ENCODE results near the gene SETBP1.

Gene SETBP1

GRCh38 chr18:44819944-44820510 is 139.3 kb downstream of the SETBP1 start:
- H3K27me3 ChIP-seq (ENCODE audit: control insufficient read depth, insufficient read depth, low read length, poor library complexity, severe bottlenecking): no peaks in the 10 kb centered on the region
- 78 to 82% methylated on average over 6 of the region's 6 CpGs for WGBS, 2 experiments
- H3K36me3 ChIP-seq (ENCODE audit: control insufficient read depth, insufficient read depth, low read length): no peaks in the 10 kb centered on the region
- no peaks in the 10 kb centered on the region for H3K9me3 ChIP-seq (ENCODE audit: control insufficient read depth, low read length)
- no peak overlapping the region for H3K27ac ChIP-seq (ENCODE audit: insufficient read depth, low read depth, low read length, poor library complexity, severe bottlenecking)
- no peak overlapping the region for H3K4me3 ChIP-seq (ENCODE audit: insufficient read depth, low read depth, low read length)
- peaks cover 32% of the 10 kb centered on the region for H3K4me1 ChIP-seq (ENCODE audit: control insufficient read depth, insufficient read depth, low read length)

DNA sequence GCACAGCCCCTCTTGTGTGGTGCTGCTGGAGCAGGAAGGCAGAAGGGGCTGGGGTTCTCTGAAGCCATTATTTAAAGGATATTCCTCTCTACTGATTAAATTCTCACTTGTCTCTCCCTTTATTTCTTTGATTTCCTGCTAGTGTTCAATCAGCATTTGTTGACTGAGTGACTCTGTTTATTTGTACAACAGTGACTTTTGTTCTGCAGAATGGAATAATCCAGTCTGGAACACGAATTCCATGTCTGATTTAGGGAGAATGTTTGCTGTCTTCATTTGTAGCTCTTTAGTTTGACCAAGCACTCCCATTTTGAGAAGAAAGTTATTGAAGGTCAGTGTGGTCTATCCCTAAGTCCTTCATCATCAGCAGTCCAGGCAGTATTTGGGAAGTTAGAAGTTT is 141.2 kb downstream of the SETBP1 start:
- peaks cover 27% of the 10 kb centered on the region for H3K4me1 ChIP-seq (ENCODE audit: control insufficient read depth, insufficient read depth, low read length)
- 89 to 100% methylated on average over 1 of the region's 1 CpG for WGBS, 2 experiments
- no peaks in the 10 kb centered on the region for H3K9me3 ChIP-seq (ENCODE audit: control insufficient read depth, low read length)
- H3K36me3 ChIP-seq (ENCODE audit: control insufficient read depth, insufficient read depth, low read length): no peaks in the 10 kb centered on the region
- no peak overlapping the region for H3K27ac ChIP-seq (ENCODE audit: insufficient read depth, low read depth, low read length, poor library complexity, severe bottlenecking)
- H3K4me3 ChIP-seq (ENCODE audit: insufficient read depth, low read depth, low read length): no peak overlapping the region
- no peaks in the 10 kb centered on the region for H3K27me3 ChIP-seq (ENCODE audit: control insufficient read depth, insufficient read depth, low read length, poor library complexity, severe bottlenecking)

- WGBS, 2 experiments: 91 to 95% methylated on average over 3 of the region's 3 CpGs
- no peak overlapping the region for H3K4me3 ChIP-seq (ENCODE audit: insufficient read depth, low read depth, low read length)
- H3K27me3 ChIP-seq (ENCODE audit: control insufficient read depth, insufficient read depth, low read length, poor library complexity, severe bottlenecking): no peaks in the 10 kb centered on the region
- H3K9me3 ChIP-seq (ENCODE audit: control insufficient read depth, low read length): no peaks in the 10 kb centered on the region
- no peak overlapping the region for H3K27ac ChIP-seq (ENCODE audit: insufficient read depth, low read depth, low read length, poor library complexity, severe bottlenecking)
- H3K36me3 ChIP-seq (ENCODE audit: control insufficient read depth, insufficient read depth, low read length): no peaks in the 10 kb centered on the region
- peaks cover 33% of the 10 kb centered on the region for H3K4me1 ChIP-seq (ENCODE audit: control insufficient read depth, insufficient read depth, low read length)
These were observed 142.6 kb downstream of the SETBP1 start for GRCh38 chr18:44823286-44823685.

DNA sequence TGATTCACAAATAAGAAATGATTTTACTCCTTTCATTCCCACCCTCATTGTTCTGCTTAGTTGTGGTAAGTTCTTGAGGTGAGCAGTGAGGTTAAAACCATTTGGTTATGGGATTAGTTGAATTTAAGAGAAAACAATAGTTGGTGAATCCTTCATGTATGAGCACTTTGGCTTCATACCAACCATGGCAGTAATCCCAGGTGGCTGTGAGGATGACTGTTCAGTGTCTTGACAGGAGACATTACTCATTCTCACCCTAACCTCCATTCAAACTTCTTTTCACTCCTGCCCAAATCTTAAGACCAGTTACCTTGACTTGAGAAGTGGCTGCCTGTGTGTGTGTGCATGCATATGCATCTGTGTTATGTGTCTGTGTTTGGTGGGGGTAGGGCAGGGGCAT is 143.1 kb downstream of the SETBP1 start:
- Histone ChIP-seq H3K27me3 (ENCODE audit: control insufficient read depth, insufficient read depth, low read length, poor library complexity, severe bottlenecking) (no peaks in the 10 kb centered on the region), H3K9me3 (ENCODE audit: control insufficient read depth, low read length) (no peaks in the 10 kb centered on the region), H3K4me1 (ENCODE audit: control insufficient read depth, insufficient read depth, low read length) (peaks cover 38% of the 10 kb centered on the region), H3K27ac (ENCODE audit: insufficient read depth, low read depth, low read length, poor library complexity, severe bottlenecking) (no peak overlapping the region), H3K4me3 (ENCODE audit: insufficient read depth, low read depth, low read length) (no peak overlapping the region), H3K36me3 (ENCODE audit: control insufficient read depth, insufficient read depth, low read length) (no peaks in the 10 kb centered on the region)

DNA sequence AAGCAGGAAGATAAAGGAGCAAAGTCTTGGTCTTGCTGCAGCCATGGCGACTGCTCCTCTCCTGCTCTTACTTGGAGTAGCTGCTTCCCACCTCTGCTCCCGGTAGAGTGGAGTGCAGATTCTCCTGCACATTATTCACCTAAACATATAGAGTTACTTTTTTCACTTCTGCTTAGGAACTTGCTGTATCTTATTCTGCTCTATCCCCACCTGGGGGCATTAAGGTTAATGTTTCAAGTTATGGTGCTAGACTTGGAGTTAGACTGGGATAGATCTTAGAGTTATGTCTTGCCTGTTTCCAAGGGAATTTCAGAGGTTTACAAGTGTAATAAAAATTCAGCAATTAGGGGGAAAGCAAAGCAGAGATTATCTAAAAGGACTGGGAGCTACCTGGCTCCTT is 144.2 kb downstream of the SETBP1 start:
- H3K4me3 ChIP-seq (ENCODE audit: insufficient read depth, low read depth, low read length): no peak overlapping the region
- H3K4me1 ChIP-seq (ENCODE audit: control insufficient read depth, insufficient read depth, low read length): peaks cover 39% of the 10 kb centered on the region
- H3K27ac ChIP-seq (ENCODE audit: insufficient read depth, low read depth, low read length, poor library complexity, severe bottlenecking): no peak overlapping the region
- no peaks in the 10 kb centered on the region for H3K27me3 ChIP-seq (ENCODE audit: control insufficient read depth, insufficient read depth, low read length, poor library complexity, severe bottlenecking)
- H3K36me3 ChIP-seq (ENCODE audit: control insufficient read depth, insufficient read depth, low read length): no peaks in the 10 kb centered on the region
- H3K9me3 ChIP-seq (ENCODE audit: control insufficient read depth, low read length): no peaks in the 10 kb centered on the region
- 72 to 78% methylated on average over 2 of the region's 2 CpGs for WGBS, 2 experiments

- H3K9me3 ChIP-seq (ENCODE audit: control insufficient read depth, low read length): no peaks in the 10 kb centered on the region
- no peaks in the 10 kb centered on the region for H3K36me3 ChIP-seq (ENCODE audit: control insufficient read depth, insufficient read depth, low read length)
- peak overlapping the region; percentile 83 for H3K27ac ChIP-seq (ENCODE audit: insufficient read depth, low read depth, low read length, poor library complexity, severe bottlenecking)
- WGBS, 2 experiments: 20 to 21% methylated on average over 5 of the region's 5 CpGs
- H3K27me3 ChIP-seq (ENCODE audit: control insufficient read depth, insufficient read depth, low read length, poor library complexity, severe bottlenecking): no peaks in the 10 kb centered on the region
- peaks cover 35% of the 10 kb centered on the region for H3K4me1 ChIP-seq (ENCODE audit: control insufficient read depth, insufficient read depth, low read length)
- no peak overlapping the region for H3K4me3 ChIP-seq (ENCODE audit: insufficient read depth, low read depth, low read length)
These were observed 146.0 kb downstream of the SETBP1 start for GRCh38 chr18:44826418-44827259.

DNA sequence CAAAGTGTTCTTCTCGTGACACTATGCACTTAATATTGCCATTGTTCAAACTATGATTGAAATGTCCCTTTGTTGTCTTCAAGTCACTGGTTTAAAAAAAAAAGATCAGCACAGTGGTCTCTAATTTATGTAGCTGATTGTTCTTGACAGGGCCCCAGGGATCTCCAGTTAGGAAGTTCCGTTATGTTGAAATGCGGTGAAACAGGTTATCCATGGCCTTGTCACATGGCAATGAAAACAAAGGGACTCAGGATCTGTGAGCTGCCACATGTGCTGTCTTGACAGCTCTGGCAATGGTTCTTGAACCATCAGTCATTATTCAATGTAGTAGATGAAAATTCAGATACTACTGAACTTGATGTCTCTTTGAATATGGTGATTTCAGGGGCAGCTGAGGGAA is 147.4 kb downstream of the SETBP1 start:
- WGBS, 2 experiments: 89 to 90% methylated on average over 3 of the region's 3 CpGs
- peaks cover 35% of the 10 kb centered on the region for H3K4me1 ChIP-seq (ENCODE audit: control insufficient read depth, insufficient read depth, low read length)
- H3K36me3 ChIP-seq (ENCODE audit: control insufficient read depth, insufficient read depth, low read length): no peaks in the 10 kb centered on the region
- H3K4me3 ChIP-seq (ENCODE audit: insufficient read depth, low read depth, low read length): no peak overlapping the region
- no peaks in the 10 kb centered on the region for H3K9me3 ChIP-seq (ENCODE audit: control insufficient read depth, low read length)
- H3K27me3 ChIP-seq (ENCODE audit: control insufficient read depth, insufficient read depth, low read length, poor library complexity, severe bottlenecking): no peaks in the 10 kb centered on the region
- no peak overlapping the region for H3K27ac ChIP-seq (ENCODE audit: insufficient read depth, low read depth, low read length, poor library complexity, severe bottlenecking)

GRCh38 chr18:44830581-44830980 is 149.9 kb downstream of the SETBP1 start:
- Histone ChIP-seq H3K27ac (ENCODE audit: insufficient read depth, low read depth, low read length, poor library complexity, severe bottlenecking) (no peak overlapping the region), H3K27me3 (ENCODE audit: control insufficient read depth, insufficient read depth, low read length, poor library complexity, severe bottlenecking) (no peaks in the 10 kb centered on the region), H3K9me3 (ENCODE audit: control insufficient read depth, low read length) (no peaks in the 10 kb centered on the region), H3K4me1 (ENCODE audit: control insufficient read depth, insufficient read depth, low read length) (peaks cover 34% of the 10 kb centered on the region), H3K36me3 (ENCODE audit: control insufficient read depth, insufficient read depth, low read length) (no peaks in the 10 kb centered on the region), H3K4me3 (ENCODE audit: insufficient read depth, low read depth, low read length) (no peak overlapping the region)
- 100% methylated on average over 1 of the region's 1 CpG; no CpG with 5 or more reads in 1 of the 2 experiments for WGBS, 2 experiments

GRCh38 chr18:44833786-44834185 is 153.1 kb downstream of the SETBP1 start:
- no peaks in the 10 kb centered on the region for H3K9me3 ChIP-seq (ENCODE audit: control insufficient read depth, low read length)
- H3K4me1 ChIP-seq (ENCODE audit: control insufficient read depth, insufficient read depth, low read length): peaks cover 35% of the 10 kb centered on the region
- H3K27me3 ChIP-seq (ENCODE audit: control insufficient read depth, insufficient read depth, low read length, poor library complexity, severe bottlenecking): no peaks in the 10 kb centered on the region
- WGBS, 2 experiments: 80 to 82% methylated on average over 2 of the region's 2 CpGs
- H3K27ac ChIP-seq (ENCODE audit: insufficient read depth, low read depth, low read length, poor library complexity, severe bottlenecking): no peak overlapping the region
- no peaks in the 10 kb centered on the region for H3K36me3 ChIP-seq (ENCODE audit: control insufficient read depth, insufficient read depth, low read length)
- H3K4me3 ChIP-seq (ENCODE audit: insufficient read depth, low read depth, low read length): no peak overlapping the region

- H3K36me3 ChIP-seq (ENCODE audit: control insufficient read depth, insufficient read depth, low read length): no peaks in the 10 kb centered on the region
- H3K4me3 ChIP-seq (ENCODE audit: insufficient read depth, low read depth, low read length): no peak overlapping the region
- H3K27me3 ChIP-seq (ENCODE audit: control insufficient read depth, insufficient read depth, low read length, poor library complexity, severe bottlenecking): no peaks in the 10 kb centered on the region
- H3K4me1 ChIP-seq (ENCODE audit: control insufficient read depth, insufficient read depth, low read length): peaks cover 38% of the 10 kb centered on the region
- WGBS, 2 experiments: 89% methylated on average over 5 of the region's 5 CpGs
- H3K9me3 ChIP-seq (ENCODE audit: control insufficient read depth, low read length): no peaks in the 10 kb centered on the region
- H3K27ac ChIP-seq (ENCODE audit: insufficient read depth, low read depth, low read length, poor library complexity, severe bottlenecking): no peak overlapping the region
These were observed 154.3 kb downstream of the SETBP1 start for GRCh38 chr18:44834867-44835469.

Data from ectodermal cell (in vitro differentiated cells).